ENCODE results near the gene NRP2.

DNA sequence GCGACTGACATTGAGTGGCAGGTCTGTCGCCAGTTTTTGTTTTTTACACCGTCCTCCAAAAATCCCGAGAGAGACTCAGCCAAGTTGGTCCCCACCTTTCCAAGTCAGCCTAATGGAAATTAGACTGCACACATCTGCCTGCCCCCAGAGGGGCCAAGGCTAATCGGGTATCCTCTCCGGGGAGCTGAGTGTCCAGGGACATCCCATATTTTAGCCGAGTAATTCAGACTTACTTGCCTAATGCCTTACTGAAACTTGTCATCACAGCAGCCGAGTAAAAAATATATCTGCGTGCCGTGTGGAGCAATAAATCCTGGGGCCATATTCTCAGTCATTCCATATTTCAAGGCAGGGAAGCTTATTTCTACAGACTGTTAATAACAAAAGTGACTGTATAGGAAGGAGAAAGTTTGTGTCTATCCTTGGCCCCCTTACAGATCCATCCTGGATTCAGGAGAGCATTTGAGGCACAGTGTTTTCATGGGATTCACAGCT lies 38.9 kb upstream of the NRP2 start:
- TF ChIP-seq, protein P1, sequence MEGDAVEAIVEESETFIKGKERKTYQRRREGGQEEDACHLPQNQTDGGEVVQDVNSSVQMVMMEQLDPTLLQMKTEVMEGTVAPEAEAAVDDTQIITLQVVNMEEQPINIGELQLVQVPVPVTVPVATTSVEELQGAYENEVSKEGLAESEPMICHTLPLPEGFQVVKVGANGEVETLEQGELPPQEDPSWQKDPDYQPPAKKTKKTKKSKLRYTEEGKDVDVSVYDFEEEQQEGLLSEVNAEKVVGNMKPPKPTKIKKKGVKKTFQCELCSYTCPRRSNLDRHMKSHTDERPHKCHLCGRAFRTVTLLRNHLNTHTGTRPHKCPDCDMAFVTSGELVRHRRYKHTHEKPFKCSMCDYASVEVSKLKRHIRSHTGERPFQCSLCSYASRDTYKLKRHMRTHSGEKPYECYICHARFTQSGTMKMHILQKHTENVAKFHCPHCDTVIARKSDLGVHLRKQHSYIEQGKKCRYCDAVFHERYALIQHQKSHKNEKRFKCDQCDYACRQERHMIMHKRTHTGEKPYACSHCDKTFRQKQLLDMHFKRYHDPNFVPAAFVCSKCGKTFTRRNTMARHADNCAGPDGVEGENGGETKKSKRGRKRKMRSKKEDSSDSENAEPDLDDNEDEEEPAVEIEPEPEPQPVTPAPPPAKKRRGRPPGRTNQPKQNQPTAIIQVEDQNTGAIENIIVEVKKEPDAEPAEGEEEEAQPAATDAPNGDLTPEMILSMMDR (IDR thresholded peaks at IDR 0.05), result no peak
- no peak for TF ChIP-seq POLR2A (IDR thresholded peaks at IDR 0.05)
- TF ChIP-seq EP300 (IDR thresholded peaks at IDR 0.05), result no peak
